Measurements from ENCODE around the gene KCNE2.

Gene KCNE2

GRCh38 chr21:34363733-34364132 lies at the start of gene KCNE2:
Gene KCNE2, plus strand, starts transcription at chr21:34364006. Its CDS starts 6,473 bp downstream, at chr21:34370479.
- DNase-seq: no peak

- DNase-seq: no peak
These were observed 44.2 kb upstream of the KCNE2 start for GRCh38 chr21:34319585-34319984.

GRCh38 chr21:34320011-34320410 lies 43.8 kb upstream of the KCNE2 start:
- peak; percentile 34 for DNase-seq

- no peak for DNase-seq
These were observed 33.8 kb upstream of the KCNE2 start for GRCh38 chr21:34330055-34330454.

- DNase-seq: no peak
These were observed 32.1 kb upstream of the KCNE2 start for GRCh38 chr21:34331726-34332125.

- no peak for DNase-seq
These were observed 31.5 kb upstream of the KCNE2 start for GRCh38 chr21:34332347-34332746.

GRCh38 chr21:34333121-34333739 lies 30.6 kb upstream of the KCNE2 start:
- DNase-seq: peak; percentile 71

- peak; percentile 71 for DNase-seq
These were observed 28.5 kb upstream of the KCNE2 start for GRCh38 chr21:34335316-34335715.

- DNase-seq: no peak
These were observed 27.6 kb upstream of the KCNE2 start for GRCh38 chr21:34336245-34336644.

GRCh38 chr21:34336756-34337391 lies 26.9 kb upstream of the KCNE2 start:
- peak; percentile 18 for DNase-seq

- DNase-seq: no peak
These were observed 26.1 kb upstream of the KCNE2 start for GRCh38 chr21:34337741-34338140.

- DNase-seq: no peak
These were observed 25.6 kb upstream of the KCNE2 start for GRCh38 chr21:34338226-34338625.

GRCh38 chr21:34340061-34340460 lies 23.7 kb upstream of the KCNE2 start:
- DNase-seq: no peak

GRCh38 chr21:34342476-34342875 lies 21.3 kb upstream of the KCNE2 start:
- no peak for DNase-seq

GRCh38 chr21:34343347-34343746 lies 20.5 kb upstream of the KCNE2 start:
- DNase-seq: no peak

- DNase-seq: no peak
These were observed 19.9 kb upstream of the KCNE2 start for GRCh38 chr21:34343838-34344381.

GRCh38 chr21:34344584-34344983 lies 19.2 kb upstream of the KCNE2 start:
- no peak for DNase-seq

GRCh38 chr21:34345091-34345871 lies 18.5 kb upstream of the KCNE2 start:
- DNase-seq: peak; percentile 53

GRCh38 chr21:34345892-34346291 lies 17.9 kb upstream of the KCNE2 start:
- no peak for DNase-seq

- DNase-seq: no peak
These were observed 14.8 kb upstream of the KCNE2 start for GRCh38 chr21:34348890-34349519.

- DNase-seq: peak; percentile 30
These were observed 12.0 kb upstream of the KCNE2 start for GRCh38 chr21:34351786-34352241.

- no peak for DNase-seq
These were observed 11.2 kb upstream of the KCNE2 start for GRCh38 chr21:34352556-34352955.

- no peak for DNase-seq
These were observed 10.6 kb upstream of the KCNE2 start for GRCh38 chr21:34353182-34353581.
